CD4-positive, alpha-beta T cell treated with Interleukin-1 beta for 1 hour (primary cell): ENCODE data around the gene FBXW5.

Experiments used
- DNase-seq, 2 donors: peaks; one replicate each; pipeline ENCODE4 v3.0.0-alpha.2; 2020 to 2022

Gene FBXW5

DNA sequence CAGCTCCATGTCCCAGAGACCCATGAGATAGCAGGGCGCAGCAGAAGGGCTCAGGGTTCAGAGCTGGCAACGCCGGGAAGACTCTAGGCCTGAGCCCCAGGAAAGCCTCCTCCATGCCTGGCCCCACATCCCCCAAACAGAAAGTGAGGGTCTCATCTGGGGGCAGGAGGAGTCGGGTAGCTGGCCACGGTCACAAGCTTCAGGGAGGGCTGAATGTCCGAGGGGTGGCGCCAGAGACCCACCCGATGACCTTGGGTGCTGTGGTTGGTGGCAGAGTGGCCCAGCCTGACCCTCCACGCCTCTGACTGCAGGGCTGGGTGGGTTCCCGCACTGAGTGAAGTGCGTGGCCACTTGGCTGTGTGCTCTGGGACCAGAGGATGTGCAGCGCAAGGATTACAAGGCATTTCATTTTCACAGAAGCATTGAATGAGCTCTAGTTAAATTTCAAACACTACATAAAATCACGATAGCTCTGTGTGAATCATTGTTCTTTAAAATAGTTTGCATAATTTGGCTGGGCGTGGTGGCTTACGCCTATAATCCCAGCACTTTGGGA is 3.5 kb upstream of the FBXW5 start:
- peak; percentile 32 to 40 for DNase-seq

DNA sequence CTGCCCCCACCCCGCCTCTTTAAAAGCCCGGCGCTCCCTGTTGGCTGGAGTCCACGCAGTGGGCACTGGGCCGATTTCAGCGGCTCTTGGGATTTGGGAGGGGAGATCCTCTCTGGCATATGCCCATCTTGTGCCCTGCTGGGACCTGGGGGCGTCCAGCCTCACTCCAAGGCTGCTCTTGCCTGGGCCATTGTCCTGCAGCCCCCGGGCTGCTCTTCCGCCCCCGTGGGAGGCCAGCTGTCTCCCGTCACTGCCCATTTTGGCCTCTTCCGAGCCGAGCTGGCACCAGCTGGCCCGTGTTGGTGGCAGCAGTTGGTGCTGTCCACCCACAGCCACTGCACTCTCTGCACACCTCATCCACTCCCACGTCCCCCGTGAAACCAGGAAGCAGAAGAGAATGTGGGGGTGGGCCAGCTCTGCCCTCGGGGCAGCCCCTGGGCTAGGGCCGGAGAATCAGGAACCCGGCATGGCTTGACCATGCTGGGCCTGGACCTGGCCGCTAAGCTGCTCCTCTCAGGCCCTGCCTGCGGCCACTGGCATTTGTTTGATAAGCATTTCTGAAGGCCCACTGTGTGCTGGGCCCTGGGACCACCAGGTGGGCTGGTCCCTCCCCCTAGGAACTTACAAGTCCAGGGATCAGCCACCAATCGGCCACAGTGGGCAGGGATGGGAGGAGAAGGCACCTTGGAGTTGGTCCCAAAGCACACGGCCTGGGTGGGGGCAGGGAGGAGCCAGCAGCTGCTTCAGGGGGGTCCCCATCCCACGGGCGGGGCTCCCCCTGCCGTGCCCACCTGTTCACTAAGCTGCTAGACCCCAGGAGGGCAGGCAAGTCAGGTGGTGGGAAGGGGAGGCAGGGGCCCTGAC is 2.7 kb upstream of the FBXW5 start:
- DNase-seq: no peak

DNA sequence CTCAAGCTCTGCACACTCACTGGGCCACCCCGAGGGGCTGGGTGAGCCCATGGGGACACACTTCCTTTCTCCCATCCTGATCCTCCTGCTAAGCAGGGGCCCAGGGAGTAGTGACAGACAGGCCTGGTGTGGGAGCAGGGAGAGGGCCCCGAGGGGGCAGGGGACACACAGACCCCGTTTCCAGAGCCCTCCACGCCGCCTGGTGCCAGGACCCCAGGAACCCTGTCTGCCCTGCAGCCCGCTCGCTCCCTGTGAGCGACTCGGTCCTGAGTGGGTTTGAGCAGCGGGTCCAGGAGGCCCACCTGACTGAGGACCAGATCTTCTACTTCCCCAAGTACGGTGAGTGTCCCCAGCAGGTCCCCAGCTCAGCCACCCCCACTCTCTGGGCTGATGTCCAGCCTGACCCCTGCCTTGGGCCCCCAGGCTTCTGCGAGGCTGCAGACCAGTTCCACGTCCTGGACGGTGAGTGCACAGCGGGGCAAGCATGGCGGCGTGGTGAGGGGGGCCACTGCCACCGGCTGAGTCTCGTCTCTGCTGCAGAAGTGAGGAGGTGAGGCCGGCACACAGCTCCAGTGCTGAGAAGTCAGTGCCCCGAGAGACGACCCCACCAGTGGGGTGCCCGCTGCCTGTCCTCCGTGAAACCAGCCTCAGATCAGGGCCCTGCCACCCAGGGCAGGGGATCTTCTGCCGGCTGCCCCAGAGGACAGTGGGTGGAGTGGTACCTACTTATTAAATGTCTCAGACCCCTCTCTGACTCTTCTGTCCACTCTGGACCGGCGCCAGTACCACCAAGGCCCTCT is 1.9 kb upstream of the FBXW5 start:
- no peak for DNase-seq

DNA sequence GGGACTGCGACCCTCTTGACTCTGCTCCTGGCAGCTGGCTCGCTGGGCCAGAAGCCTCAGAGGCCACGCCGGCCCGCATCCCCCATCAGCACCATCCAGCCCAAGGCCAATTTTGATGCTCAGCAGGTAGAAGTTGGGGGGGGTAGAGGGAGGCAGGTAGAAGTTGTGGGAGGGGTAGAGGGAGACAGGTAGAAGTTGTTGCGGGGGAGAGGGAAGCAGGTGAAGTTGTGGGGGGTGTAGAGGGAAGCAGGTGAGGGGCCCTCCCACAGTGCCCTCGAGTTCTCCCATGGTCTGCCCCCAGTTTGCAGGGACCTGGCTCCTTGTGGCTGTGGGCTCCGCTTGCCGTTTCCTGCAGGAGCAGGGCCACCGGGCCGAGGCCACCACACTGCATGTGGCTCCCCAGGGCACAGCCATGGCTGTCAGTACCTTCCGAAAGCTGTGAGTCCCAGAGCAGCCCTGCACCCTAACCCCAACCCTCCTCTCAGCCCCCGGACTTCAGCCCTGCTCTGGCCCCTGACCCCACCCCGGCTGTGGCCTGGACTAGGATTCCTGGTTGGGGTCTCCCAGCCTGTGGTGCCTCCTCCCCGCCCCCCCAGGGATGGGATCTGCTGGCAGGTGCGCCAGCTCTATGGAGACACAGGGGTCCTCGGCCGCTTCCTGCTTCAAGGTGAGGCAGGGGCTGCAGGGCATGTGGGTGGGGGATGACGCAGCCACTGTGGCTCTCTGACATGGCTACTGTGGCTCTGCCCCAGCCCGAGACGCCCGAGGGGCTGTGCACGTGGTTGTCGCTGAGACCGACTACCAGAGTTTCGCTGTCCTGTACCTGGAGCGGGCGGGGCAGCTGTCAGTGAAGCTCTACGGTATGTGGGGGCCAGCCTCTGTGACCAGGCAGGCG is 1.0 kb upstream of the FBXW5 start:
- no peak for DNase-seq

DNA sequence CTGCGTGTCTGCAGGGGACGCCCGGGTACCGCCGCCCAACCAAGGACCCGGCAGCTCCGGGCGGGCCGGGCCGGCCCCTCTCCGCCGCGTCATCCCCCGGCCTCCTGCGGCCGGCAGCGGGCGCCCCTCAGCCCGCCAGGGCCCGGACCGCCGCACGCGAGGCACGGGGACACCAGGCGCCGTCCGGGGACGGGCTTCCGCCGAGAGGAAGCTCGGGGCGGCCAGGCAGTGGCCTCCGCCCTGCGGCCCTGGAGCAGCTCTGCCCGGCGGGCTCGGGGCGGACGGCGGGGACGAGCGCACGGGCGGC is 373 bp downstream of the FBXW5 start:
- no peak for DNase-seq

DNA sequence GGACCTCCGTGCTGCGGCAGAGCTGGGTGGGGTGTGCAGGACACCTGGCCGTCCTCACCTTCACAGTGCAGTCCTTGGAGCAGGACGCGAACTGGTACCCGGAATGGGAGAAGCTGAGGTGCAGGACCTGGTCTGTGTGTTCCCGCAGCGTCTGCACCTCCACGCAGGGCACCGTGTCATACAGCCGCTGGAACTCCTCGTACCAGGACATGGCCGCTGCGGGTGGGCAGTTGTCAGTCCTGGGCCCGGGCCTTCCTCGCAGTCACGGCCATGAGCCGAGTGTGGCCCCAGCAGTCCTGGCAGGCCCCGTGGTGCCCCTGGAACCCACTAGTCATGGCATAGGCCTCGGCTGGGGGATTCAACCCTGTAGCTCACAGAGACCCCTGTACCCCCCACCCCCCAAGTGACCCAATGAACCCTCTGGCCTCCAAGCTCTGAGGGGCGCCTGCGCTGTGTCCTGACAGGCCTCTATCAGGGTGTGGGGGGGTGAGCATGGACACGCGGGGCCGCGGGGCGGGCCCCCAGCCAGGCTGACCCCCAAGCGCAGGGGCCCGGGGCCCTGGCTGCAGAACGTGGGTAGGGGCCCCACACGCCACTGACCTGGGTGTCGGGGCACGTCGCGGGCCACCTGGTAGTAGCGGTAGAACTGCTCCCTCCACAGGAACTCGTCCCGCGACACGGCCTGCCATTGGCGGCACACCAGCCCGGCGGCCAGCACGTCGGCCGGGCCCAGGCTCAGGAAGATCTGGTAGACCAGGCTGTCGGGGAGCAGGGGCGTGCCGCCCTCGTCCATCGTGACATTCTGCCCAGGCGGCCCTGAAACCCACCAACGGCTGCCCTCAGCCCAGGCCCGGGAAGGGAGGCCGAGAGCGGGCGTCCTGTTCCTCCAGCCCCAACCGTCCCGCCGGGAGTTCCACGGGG is 987 bp downstream of the FBXW5 start:
- DNase-seq: peak; percentile 19 to 22

DNA sequence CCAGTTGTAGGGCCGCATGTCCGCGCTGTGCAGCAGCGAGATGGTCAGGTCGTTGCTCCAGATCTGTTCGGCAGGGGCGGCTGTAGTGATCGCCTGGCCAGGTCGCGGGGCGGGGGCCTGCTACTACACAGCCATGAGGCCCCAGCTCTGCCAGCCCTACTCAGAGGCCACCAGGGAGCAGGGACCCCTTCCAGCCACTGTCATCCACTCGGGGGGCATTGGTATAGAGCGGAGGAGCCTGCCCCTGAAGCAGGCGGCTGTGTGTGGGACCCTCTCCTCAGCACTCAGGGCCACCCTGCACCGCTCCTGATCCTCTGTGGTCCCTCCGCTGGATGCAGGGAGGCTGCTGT is 1.7 kb downstream of the FBXW5 start:
- no peak for DNase-seq

DNA sequence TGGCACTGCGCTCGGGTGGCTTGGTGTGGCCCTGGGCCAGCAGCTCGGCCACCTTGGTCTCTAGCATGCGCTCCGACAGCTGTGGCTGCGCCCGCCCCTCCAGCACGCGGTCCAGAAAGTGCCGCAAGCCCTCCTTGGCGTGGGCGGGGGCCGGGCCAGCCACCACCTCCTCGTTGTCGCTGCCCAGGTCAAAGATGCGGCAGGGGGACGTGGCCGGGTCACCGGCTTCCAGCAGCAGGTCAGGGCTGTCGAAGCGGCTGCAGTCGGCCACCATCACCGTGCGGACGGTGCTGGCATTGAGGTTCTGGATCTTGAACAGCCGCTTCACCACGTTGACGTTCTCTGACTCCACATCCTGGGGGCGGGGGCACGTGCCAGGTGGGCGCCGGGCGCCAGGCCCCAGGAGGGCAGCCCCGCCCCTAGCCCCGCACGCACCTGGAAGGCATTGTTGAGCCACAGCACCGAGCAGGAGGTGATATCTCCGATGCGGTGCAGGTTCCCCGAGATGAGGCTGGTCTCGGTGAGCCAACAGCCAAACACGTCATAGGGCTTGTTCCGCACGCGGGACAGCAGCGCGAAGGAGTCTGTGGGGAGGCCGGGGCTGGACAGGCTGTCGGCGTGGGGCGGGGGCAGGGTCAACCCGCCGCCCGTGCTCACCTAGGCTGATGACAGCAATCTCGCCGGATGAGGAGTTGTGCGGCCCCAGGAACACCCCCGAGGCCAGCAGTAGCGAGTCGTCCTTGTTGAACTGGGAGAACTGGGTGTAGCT is 2.2 kb downstream of the FBXW5 start:
- DNase-seq: no peak

DNA sequence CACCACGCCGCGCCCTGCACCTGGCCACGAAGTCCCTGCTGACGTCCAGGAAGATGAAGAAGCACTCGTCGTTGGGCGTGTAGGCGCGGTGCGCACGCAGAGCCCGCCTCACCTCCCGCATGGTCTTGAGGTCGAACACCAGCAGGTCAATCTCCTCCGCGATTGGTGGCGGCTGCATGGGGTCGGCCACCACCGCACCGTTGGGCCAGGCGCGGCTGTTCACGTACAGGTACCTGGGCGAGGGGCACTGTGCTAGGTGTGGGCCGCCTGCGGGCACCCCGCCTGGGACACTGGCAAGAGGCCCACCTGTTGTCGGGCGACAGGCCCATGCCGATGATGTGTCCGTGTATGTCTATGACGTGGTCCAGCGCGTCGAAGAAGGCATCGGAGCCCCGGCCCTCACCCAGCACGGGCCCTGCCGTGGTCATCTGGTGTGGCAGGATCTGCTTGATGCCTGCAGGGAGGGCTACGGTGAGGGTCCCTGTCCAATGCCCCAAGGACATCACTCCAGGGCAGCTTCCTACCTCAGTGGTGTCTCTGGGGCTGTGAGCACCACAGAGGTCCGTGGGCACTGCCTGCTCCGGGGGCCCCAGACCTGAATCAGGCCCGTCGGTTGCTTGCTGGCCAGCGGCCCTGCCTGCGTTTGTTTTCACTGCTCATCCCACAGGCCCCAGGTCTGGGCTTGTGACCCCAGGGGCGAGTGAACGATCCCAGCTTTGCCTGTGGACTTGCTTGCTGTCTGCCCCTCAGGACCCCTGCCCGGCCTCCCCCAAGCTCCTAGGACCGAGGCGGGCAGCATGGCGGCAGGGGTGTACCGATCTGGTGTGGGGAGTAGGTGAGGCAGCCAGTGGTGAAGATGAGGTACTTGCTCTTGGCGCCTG is 3.1 kb downstream of the FBXW5 start:
- no peak for DNase-seq

DNA sequence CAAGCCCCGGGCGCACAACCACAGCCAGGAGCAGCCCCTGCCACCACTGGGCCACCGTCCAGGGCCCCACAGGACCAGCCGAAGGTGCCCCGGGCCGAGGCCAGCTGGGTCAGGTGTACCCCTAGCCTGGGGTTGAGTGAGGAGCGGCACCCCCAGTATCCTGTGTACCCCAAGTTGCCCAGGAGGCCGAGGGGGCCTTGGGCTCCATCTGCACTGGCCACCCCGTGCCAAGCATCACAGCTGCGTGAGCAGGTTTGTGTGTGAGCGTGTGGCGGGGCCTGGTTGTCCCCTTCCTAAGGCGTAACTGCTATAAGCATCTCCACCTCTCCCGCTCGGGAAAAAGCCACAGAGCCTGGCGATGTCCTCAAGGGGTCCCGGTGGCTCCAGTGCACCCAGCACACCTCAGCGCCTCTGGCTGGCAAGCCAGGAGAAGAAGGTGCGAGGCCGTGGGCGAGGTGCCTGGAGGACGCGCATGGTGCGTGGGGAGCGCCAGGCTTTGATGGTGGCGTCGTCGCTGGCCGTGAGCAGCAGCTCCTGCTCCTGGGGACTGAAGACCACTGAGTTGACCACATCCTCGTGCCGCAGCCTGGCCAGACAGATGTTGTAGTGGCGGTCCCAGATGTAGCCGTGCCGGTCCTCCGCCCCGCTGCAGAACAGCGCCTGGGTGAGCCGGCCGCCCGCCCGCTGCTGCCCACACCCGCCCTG is 3.9 kb downstream of the FBXW5 start:
- DNase-seq: no peak

DNA sequence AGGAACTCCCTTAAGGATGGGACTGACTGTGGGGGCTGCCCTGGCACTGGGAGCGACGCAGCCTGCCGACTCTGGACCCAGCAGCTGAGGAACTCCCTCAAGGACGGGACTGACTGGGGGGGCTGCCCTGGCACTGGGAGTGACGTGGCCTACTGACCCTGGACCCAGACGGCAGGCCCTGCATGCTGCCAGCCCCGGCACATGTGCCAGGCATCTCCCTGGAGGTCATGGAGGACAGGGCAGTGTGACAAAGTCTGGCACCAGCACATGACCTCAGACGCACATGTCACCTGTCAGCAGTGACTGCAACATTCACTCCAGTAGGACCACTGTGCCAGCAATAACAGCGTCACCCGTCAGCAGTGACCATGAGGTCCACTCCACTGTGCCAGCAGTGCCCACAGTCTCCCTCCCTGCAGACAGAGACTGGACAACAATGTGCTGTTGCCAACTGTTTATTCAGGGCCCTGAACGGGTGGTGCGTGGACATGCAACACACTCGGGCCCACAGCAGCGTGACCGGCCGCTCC is 4.5 kb downstream of the FBXW5 start:
- DNase-seq: no peak

DNA sequence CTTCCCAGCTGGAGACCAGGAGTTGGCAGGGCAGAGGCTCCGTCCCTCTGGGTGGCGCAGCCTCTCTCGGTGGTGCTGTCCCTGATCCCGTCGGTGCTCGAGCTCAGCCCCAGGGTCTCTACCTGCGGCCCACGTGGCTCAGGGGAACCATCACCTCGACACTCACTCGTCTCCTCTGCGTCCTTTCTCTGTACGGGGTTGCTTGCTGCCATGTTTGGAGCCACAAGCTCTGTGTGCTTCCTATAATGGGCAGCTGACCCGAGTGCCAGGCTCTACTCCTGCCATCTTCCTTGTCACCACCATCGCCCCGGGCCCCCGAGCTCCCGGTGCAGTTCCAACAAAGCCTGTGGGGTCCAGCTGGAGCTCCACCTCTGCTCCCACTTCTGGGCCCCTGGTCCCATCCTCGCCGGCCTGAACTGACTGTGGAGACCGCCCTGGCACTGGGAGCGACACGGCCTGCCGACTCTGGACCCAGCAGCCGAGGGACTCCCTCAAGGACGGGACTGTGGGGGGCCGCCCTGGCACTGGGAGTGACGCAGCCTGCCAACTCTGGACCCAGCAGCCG is 5.0 kb downstream of the FBXW5 start:
- no peak for DNase-seq

DNA sequence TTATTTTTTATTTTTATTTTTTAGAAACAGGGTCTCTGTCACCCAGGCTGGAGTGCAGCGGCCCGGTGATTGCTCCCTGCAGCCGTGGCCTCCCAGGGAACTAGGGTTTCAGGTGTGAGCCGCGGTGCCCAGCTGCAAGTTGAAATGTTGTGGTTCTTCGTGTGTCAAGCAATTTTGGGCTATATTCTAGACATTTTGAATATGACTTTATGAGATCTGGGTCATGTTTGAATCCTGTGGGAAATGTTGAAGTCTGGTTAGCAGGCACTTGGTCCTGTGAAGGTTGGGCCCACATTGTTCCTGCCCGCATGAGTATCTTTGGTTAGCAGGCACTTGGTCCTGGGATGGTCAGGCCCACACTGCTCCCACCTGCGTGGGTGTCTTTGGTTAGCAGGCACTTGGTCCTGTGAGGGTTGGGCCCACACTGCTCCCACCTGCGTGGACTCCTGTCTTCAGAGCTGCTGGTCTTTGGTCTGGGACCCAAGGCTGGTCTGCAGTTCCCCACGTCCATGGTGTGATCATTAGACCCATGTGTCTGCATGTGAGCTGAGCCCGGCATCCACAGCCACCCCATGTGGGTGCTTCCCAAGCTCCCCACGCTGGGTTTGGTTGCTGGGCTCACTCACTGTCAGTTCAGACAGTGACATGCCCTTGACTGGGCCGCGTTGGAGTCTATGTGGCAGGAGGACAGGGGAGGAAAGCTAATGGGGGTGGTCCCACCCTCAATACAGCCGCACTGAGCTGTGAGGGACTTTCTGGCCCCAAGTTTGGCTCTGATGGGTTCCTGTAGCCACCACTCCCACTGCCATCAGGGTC is 7.1 kb downstream of the FBXW5 start:
- DNase-seq: no peak

DNA sequence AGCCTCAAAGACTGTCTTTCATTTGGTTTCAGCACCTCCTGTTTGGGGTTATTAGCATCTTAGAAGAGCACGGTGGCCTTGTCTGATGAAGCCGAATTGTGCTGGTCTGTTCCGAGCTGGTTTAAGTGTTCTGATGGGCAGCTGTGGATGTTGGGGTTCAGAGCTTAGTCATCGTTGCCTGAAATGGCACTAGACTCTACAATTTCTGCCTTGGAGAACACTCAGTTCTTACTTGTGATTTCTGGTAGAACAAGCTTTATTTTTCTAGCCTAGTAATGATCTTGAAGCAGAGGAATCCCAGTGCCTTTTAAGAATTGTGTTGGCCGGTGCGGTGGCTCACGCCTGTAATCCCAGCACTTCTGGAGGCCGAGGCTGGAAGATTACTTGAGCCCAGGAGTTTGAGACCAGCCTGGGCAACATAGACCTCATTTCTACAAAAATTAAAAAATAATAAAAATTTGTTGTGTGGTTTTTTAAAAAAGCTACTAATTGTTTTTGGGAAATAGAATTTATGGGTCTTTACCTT is 7.8 kb downstream of the FBXW5 start:
- DNase-seq: no peak

DNA sequence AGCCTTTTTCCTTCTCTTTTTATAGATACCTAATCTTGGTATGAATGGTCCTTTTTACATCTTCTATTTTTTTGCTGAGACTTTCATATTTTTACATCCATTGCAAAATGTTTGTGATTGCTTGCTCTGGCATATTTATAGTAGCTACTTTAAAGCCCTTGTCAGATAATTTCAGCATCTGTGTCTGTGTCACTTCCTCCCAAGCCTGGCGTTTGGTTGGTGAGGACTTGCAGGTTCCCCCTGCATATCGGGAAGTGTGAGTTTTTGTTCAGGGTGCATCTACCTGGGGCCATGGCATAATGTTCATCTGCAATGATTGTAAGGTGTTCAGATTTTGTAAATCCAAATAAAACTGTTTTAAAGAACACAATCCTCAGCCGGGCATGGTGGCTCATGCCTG is 8.9 kb downstream of the FBXW5 start:
- DNase-seq: no peak

DNA sequence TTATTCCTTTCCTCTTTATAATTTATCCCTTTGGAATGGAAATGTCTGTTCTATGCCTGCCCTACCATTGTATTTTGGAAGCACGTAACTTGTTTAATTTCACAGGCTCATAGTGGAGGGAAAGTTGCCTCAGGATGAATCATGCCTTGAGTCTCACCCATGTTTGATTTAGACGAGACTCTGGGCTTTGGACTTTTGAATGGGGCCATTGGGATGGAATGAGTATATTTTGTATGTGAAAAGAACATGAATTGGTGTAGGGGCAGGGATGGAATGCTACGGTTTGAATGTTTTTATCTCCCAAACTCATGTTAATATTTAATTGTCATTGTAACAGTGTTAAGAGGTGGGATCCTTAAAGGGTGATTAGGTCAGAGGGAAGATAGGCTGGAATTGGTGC is 10.3 kb downstream of the FBXW5 start:
- DNase-seq: no peak

DNA sequence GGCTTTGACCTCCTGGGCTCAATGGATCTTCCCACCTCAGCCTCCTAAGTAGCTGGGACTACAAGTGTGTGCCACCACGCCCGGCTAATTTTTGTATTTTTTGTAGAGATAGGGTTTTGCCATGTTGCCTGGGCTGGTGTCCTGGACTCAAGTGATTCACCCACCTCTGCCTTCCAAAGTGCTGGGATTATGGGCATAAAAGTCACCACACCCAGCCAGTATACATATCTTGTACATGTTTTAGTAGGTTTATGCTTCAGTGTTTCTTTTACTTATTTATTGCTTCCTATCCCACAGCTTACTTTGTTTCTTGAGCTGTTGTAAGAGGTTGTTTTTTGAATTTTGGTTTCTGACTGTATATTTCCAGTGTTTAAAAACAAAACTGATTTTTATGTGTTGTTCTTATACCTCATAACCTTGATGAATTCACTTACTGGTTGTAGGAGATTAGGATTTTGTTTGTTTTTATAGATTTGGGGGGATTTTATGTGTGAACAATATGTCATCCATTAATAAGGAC is 12.9 kb downstream of the FBXW5 start:
- no peak for DNase-seq
